ENCODE results near the gene USP27X. TPM values are rescaled to one million over a fixed set of nuclear protein-coding genes. Genes with fewer than 3 reads are reported as not detected.
A peak's percentile ranks its signal among the peaks of the same experiment; 100 is the strongest.

Gene USP27X
- total and polyA plus RNA-seq, 8 donors, result 0.29 to 4.0 (median 2.1) TPM; not detected in 1

GRCh38 chrX:49860867-49861535 lies 18.3 kb upstream of the USP27X start:
- Histone ChIP-seq H3K4me1 (no peaks in the 10 kb centered on the region), H3K4me3 (no peak overlapping the region), H3K27me3 (no peaks in the 10 kb centered on the region), H3K36me3 (no peaks in the 10 kb centered on the region), H3K27ac (no peak overlapping the region), H3K9me3 (no peaks in the 10 kb centered on the region)
- 48 to 66% (median 53%) methylated on average over 2 of the region's 2 CpGs for WGBS, 5 donors
- TF ChIP-seq POLR2AphosphoS5 (IDR thresholded peaks at IDR 0.05) (no peak), CTCF (IDR thresholded peaks at IDR 0.05) (no peak), POLR2A (IDR thresholded peaks at IDR 0.05) (no peak), EP300 (IDR thresholded peaks at IDR 0.05) (no peak)
- intact Hi-C loops (cut with DNase I; ENCODE audit: low total_unique reads), result no loop called here
- DNase-seq, result no peak

- no peak overlapping the region for H3K27ac ChIP-seq
- H3K27me3 ChIP-seq, result no peaks in the 10 kb centered on the region
- H3K36me3 ChIP-seq, result no peaks in the 10 kb centered on the region
- no peak for DNase-seq
- no peaks in the 10 kb centered on the region for H3K4me1 ChIP-seq
- intact Hi-C loops (cut with DNase I; ENCODE audit: low total_unique reads), result no loop called here
- TF ChIP-seq POLR2AphosphoS5 (IDR thresholded peaks at IDR 0.05) (no peak), POLR2A (IDR thresholded peaks at IDR 0.05) (no peak), EP300 (IDR thresholded peaks at IDR 0.05) (no peak), CTCF (IDR thresholded peaks at IDR 0.05) (no peak)
- no peak overlapping the region for H3K4me3 ChIP-seq
- H3K9me3 ChIP-seq, result no peaks in the 10 kb centered on the region
These were observed 17.2 kb upstream of the USP27X start for GRCh38 chrX:49862093-49862492.

- Histone ChIP-seq H3K9me3 (no peaks in the 10 kb centered on the region), H3K27ac (no peak overlapping the region), H3K4me3 (no peak overlapping the region), H3K27me3 (no peaks in the 10 kb centered on the region), H3K4me1 (no peaks in the 10 kb centered on the region), H3K36me3 (no peaks in the 10 kb centered on the region)
- DNase-seq, result no peak
- intact Hi-C loops (cut with DNase I; ENCODE audit: low total_unique reads), result no loop called here
- no peak for TF ChIP-seq POLR2A (IDR thresholded peaks at IDR 0.05)
- TF ChIP-seq POLR2AphosphoS5 (IDR thresholded peaks at IDR 0.05), result no peak
- 22 to 49% (median 32%) methylated on average over 1 of the region's 1 CpG for WGBS, 5 donors
These were observed 10.5 kb upstream of the USP27X start for GRCh38 chrX:49868739-49869138.

- H3K9me3 ChIP-seq, result no peaks in the 10 kb centered on the region
- peak overlapping the region in 3 of 5 donors; percentile 33 to 89 (median 89) for H3K27ac ChIP-seq
- no peak overlapping the region for H3K4me3 ChIP-seq
- H3K4me1 ChIP-seq, result peaks cover 0 to 38% (median 24%) of the 10 kb centered on the region in 4 donors
- peak in 1 of 2 donors; percentile 68 for DNase-seq
- no peaks in the 10 kb centered on the region for H3K27me3 ChIP-seq
- peak in 4 of 7 experiments; percentile 27 to 53 (median 38) for TF ChIP-seq CTCF (IDR thresholded peaks at IDR 0.05)
- TF ChIP-seq POLR2A (IDR thresholded peaks at IDR 0.05), result no peak
- no peak for TF ChIP-seq POLR2AphosphoS5 (IDR thresholded peaks at IDR 0.05)
- TF ChIP-seq EP300 (IDR thresholded peaks at IDR 0.05), result no peak
- H3K36me3 ChIP-seq, result no peaks in the 10 kb centered on the region
- intact Hi-C loops (cut with DNase I; ENCODE audit: low total_unique reads), result no loop called here
- WGBS, 5 donors, result 5 to 22% (median 10%) methylated on average over 3 of the region's 3 CpGs
These were observed 2.5 kb upstream of the USP27X start for GRCh38 chrX:49876750-49877149.
